Measurements from ENCODE around the gene SBSN. TPM values are rescaled to one million over a fixed set of nuclear protein-coding genes. Genes with fewer than 3 reads are reported as not detected.

Gene SBSN
- total and polyA plus RNA-seq, 4 donors, result not detected

DNA sequence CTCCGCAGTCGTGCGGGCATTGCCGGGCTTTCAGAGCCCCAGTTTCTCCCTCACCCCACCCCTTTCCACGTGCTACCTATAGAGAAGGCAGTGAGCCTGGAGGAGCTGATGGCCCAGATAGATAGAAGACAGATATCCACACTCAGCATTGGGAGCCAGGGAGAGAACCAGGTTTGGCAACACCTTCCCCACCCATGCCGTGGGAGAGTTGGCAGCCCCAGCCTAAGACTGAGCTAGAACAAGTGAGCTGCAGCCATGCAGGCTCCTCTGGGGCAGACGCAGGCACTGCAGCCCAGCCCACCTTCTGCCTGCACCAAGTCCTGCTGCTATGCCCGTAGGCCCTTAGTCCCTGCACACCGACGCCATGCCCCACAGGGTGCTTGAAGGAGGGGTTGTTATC lies 27.5 kb downstream of the SBSN start:
- Histone ChIP-seq H3K4me3 (ENCODE audit: low read depth in 1 of 3, low read length in 3 of 3) (no peak overlapping the region), H3K4me1 (ENCODE audit: control insufficient read depth in 4 of 4, insufficient read depth in 4 of 4, low read length in 3 of 4) (peaks cover 0 to 6% (median 1%) of the 10 kb centered on the region in 4 donors), H3K27me3 (ENCODE audit: control insufficient read depth in 4 of 4, insufficient read depth in 4 of 4, low read length in 3 of 4) (no peaks in the 10 kb centered on the region), H3K9ac (ENCODE audit: low read depth in 1 of 2, low read length in 2 of 2) (no peak overlapping the region), H3K9me3 (ENCODE audit: control insufficient read depth in 4 of 4, low read length in 3 of 4) (no peaks in the 10 kb centered on the region), H3K27ac (ENCODE audit: low read depth in 1 of 2, low read length in 2 of 2) (no peak overlapping the region), H3K36me3 (ENCODE audit: control insufficient read depth in 4 of 4, insufficient read depth in 3 of 4, low read depth in 1 of 4, low read length in 3 of 4) (no peaks in the 10 kb centered on the region)
- WGBS, result 93% methylated on average over 10 of the region's 10 CpGs
- TF ChIP-seq, protein P1, sequence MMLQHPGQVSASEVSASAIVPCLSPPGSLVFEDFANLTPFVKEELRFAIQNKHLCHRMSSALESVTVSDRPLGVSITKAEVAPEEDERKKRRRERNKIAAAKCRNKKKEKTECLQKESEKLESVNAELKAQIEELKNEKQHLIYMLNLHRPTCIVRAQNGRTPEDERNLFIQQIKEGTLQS (IDR thresholded peaks at IDR 0.05), result no peak
- TF ChIP-seq EGR1 (IDR thresholded peaks at IDR 0.05; ENCODE audit: low read depth in 2 of 2) (no peak), GABPA (IDR thresholded peaks at IDR 0.05 in 1 of 2, conservative IDR thresholded peaks at IDR 0.05 in 1 of 2) (no peak), HNF4A (conservative IDR thresholded peaks at IDR 0.05) (no peak), RAD21 (IDR thresholded peaks at IDR 0.05) (no peak), HNF4G (IDR thresholded peaks at IDR 0.05) (no peak), SP1 (IDR thresholded peaks at IDR 0.05) (no peak), RXRA (IDR thresholded peaks at IDR 0.05) (no peak), JUND (IDR thresholded peaks at IDR 0.05) (no peak), FOXA2 (IDR thresholded peaks at IDR 0.05) (no peak), NR2F2 (IDR thresholded peaks at IDR 0.05) (no peak), YY1 (IDR thresholded peaks at IDR 0.05) (no peak), FOXA1 (IDR thresholded peaks at IDR 0.05) (no peak), TAF1 (conservative IDR thresholded peaks at IDR 0.05) (no peak)
- TF ChIP-seq, protein P2, sequence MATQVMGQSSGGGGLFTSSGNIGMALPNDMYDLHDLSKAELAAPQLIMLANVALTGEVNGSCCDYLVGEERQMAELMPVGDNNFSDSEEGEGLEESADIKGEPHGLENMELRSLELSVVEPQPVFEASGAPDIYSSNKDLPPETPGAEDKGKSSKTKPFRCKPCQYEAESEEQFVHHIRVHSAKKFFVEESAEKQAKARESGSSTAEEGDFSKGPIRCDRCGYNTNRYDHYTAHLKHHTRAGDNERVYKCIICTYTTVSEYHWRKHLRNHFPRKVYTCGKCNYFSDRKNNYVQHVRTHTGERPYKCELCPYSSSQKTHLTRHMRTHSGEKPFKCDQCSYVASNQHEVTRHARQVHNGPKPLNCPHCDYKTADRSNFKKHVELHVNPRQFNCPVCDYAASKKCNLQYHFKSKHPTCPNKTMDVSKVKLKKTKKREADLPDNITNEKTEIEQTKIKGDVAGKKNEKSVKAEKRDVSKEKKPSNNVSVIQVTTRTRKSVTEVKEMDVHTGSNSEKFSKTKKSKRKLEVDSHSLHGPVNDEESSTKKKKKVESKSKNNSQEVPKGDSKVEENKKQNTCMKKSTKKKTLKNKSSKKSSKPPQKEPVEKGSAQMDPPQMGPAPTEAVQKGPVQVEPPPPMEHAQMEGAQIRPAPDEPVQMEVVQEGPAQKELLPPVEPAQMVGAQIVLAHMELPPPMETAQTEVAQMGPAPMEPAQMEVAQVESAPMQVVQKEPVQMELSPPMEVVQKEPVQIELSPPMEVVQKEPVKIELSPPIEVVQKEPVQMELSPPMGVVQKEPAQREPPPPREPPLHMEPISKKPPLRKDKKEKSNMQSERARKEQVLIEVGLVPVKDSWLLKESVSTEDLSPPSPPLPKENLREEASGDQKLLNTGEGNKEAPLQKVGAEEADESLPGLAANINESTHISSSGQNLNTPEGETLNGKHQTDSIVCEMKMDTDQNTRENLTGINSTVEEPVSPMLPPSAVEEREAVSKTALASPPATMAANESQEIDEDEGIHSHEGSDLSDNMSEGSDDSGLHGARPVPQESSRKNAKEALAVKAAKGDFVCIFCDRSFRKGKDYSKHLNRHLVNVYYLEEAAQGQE (IDR thresholded peaks at IDR 0.05), result no peak
- TF ChIP-seq, protein P3, sequence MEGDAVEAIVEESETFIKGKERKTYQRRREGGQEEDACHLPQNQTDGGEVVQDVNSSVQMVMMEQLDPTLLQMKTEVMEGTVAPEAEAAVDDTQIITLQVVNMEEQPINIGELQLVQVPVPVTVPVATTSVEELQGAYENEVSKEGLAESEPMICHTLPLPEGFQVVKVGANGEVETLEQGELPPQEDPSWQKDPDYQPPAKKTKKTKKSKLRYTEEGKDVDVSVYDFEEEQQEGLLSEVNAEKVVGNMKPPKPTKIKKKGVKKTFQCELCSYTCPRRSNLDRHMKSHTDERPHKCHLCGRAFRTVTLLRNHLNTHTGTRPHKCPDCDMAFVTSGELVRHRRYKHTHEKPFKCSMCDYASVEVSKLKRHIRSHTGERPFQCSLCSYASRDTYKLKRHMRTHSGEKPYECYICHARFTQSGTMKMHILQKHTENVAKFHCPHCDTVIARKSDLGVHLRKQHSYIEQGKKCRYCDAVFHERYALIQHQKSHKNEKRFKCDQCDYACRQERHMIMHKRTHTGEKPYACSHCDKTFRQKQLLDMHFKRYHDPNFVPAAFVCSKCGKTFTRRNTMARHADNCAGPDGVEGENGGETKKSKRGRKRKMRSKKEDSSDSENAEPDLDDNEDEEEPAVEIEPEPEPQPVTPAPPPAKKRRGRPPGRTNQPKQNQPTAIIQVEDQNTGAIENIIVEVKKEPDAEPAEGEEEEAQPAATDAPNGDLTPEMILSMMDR (IDR thresholded peaks at IDR 0.05; ENCODE audit: low read depth, low read length, missing input control), result no peak
- TF ChIP-seq, protein P4, sequence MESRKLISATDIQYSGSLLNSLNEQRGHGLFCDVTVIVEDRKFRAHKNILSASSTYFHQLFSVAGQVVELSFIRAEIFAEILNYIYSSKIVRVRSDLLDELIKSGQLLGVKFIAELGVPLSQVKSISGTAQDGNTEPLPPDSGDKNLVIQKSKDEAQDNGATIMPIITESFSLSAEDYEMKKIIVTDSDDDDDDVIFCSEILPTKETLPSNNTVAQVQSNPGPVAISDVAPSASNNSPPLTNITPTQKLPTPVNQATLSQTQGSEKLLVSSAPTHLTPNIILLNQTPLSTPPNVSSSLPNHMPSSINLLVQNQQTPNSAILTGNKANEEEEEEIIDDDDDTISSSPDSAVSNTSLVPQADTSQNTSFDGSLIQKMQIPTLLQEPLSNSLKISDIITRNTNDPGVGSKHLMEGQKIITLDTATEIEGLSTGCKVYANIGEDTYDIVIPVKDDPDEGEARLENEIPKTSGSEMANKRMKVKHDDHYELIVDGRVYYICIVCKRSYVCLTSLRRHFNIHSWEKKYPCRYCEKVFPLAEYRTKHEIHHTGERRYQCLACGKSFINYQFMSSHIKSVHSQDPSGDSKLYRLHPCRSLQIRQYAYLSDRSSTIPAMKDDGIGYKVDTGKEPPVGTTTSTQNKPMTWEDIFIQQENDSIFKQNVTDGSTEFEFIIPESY (IDR thresholded peaks at IDR 0.05), result no peak
- TF ChIP-seq, protein P5, sequence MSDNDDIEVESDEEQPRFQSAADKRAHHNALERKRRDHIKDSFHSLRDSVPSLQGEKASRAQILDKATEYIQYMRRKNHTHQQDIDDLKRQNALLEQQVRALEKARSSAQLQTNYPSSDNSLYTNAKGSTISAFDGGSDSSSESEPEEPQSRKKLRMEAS (IDR thresholded peaks at IDR 0.05), result no peak
- no peak for DNase-seq (ENCODE audit: low spot score)
